Activated CD8-positive, alpha-beta T cell treated with anti-CD3 and anti-CD28 coated beads for 36 hours (primary cell): ENCODE data around the gene TMEM270. TPM values are rescaled to one million over a fixed set of nuclear protein-coding genes. Genes with fewer than 3 reads are reported as not detected.

Experiments used
- ATAC-seq: fragments of 200-7000 bp; cut with Tn5 transposase; one replicate; pipeline ENCODE4 v1.10.0; 2021; ENCODE audit warnings: mild to moderate bottlenecking, moderate library complexity
- CTCF ChIA-PET: fragments of 350-600 bp; sonication (Branson Sonifier 250); formaldehyde crosslinking; loops from one replicate; lab custom pipeline; 2021; ENCODE audit warnings: antibody characterized with exemption; lab: Charles Lee
- POLR2A ChIA-PET: fragments of 350-600 bp; sonication (Branson Sonifier 250); formaldehyde crosslinking; loops from one replicate; lab custom pipeline; 2021; ENCODE audit warnings: antibody characterized with exemption; lab: Charles Lee
- DNase-seq: peaks from one replicate; pipeline ENCODE4 v3.0.0-alpha.2; 2020
- H3K27ac Mint-ChIP-seq: one replicate; pipeline ENCODE4 v1.8.0; 2021; ENCODE audit warnings: mild to moderate bottlenecking, mixed read lengths
- H3K27me3 Mint-ChIP-seq: one replicate; pipeline ENCODE4 v1.8.0; 2021; ENCODE audit warnings: mixed read lengths
- H3K36me3 Mint-ChIP-seq: one replicate; pipeline ENCODE4 v1.8.0; 2021; ENCODE audit warnings: low read depth, mixed read lengths
- H3K4me1 Mint-ChIP-seq: one replicate; pipeline ENCODE4 v1.8.0; 2021; ENCODE audit warnings: low read depth, mixed read lengths
- H3K4me3 Mint-ChIP-seq: one replicate; pipeline ENCODE4 v1.8.0; 2021; ENCODE audit warnings: mild to moderate bottlenecking, moderate library complexity, mixed read lengths
- H3K9me3 Mint-ChIP-seq: one replicate; pipeline ENCODE4 v1.8.0; 2021; ENCODE audit warnings: mixed read lengths
- CTCF ChIP-seq: fragments of 200-600 bp; IDR thresholded peaks from one replicate; pipeline ENCODE4 v1.8.0; 2022; ENCODE audit warnings: antibody characterized with exemption, mild to moderate bottlenecking
- intact Hi-C: fragments of 100-400 bp; cut with micrococcal nuclease; formaldehyde crosslinking; loops from one replicate; pipeline ENCODE4 v1.10.0; 2022
- total RNA-seq, 2 experiments: library from RNA; stranded (reverse); gene quantifications; one replicate each; pipeline ENCODE4 v1.2.3, GENCODE V29; 2021

Gene TMEM270
- total RNA-seq, 2 experiments from 2014 or later, result not detected

DNA sequence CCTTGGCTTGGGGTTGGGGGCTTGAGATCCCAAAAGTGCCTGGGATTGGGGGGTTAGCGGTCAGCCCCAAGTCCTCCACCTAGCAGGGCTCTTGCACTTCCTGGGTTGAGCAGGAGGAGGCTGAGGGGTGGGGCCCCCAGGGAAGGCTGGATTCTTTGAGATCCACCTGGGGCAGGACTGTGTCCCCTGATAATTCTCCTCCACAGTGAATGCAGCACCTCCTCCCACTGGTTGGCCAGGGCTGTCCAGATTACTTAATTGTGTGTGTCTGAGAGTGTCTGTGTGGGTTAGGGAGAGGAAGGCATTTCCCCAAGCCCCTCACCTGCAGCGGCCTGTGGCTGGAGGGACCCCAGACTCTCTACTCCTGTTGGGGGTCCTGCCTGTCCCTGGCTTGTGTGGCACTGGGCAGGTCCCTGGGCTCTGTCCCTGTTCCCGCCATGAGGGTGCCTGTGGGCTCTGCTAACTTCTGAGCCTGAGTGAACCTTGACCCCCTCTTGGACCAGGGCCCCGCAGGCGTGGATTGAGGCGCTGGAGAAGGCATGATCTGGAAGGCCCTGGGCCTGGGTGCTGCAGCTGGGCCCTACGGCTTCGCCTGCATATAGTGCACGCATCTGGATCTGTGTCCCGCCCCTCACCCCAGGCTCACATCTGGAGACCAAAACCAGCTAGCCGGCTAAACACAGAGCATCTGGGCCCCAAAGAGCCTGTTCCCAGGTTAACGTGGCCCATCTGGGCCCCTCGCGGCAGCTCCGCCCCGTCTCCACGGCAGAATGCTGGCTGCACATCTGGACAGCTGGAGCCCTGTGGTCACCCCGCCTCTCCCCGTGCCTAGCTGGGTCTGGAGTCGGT, 10.4 kb downstream of the TMEM270 start:
- no peak for TF ChIP-seq CTCF
- no peak for ATAC-seq
- CTCF ChIA-PET, result no interaction called here
- POLR2A ChIA-PET, result no interaction called here
- H3K4me1 Mint-ChIP-seq, result no peaks in the 10 kb centered on the region
- no peaks in the 10 kb centered on the region for H3K9me3 Mint-ChIP-seq
- H3K4me3 Mint-ChIP-seq, result no peak overlapping the region
- H3K27ac Mint-ChIP-seq, result no peak overlapping the region
- H3K27me3 Mint-ChIP-seq, result no peaks in the 10 kb centered on the region
- no peaks in the 10 kb centered on the region for H3K36me3 Mint-ChIP-seq
- no peak for DNase-seq
- intact Hi-C loops, result no loop called here

GRCh38 chr7:73872056-73872908, 11.3 kb downstream of the TMEM270 start:
- no peak for TF ChIP-seq CTCF
- no peaks in the 10 kb centered on the region for H3K4me1 Mint-ChIP-seq
- H3K27me3 Mint-ChIP-seq, result no peaks in the 10 kb centered on the region
- H3K4me3 Mint-ChIP-seq, result no peak overlapping the region
- ChIA-PET POLR2A (no interaction called here), CTCF (no interaction called here)
- no peak for DNase-seq
- no peak for ATAC-seq
- H3K36me3 Mint-ChIP-seq, result no peaks in the 10 kb centered on the region
- H3K27ac Mint-ChIP-seq, result no peak overlapping the region
- intact Hi-C loops, result no loop called here
- H3K9me3 Mint-ChIP-seq, result no peaks in the 10 kb centered on the region

- Mint-ChIP-seq H3K4me1 (no peaks in the 10 kb centered on the region), H3K9me3 (no peaks in the 10 kb centered on the region), H3K27ac (no peak overlapping the region), H3K4me3 (no peak overlapping the region), H3K27me3 (peaks cover 1% of the 10 kb centered on the region), H3K36me3 (no peaks in the 10 kb centered on the region)
- no peak for TF ChIP-seq CTCF
- POLR2A ChIA-PET, result no interaction called here
- intact Hi-C loops, result no loop called here
- CTCF ChIA-PET, result no interaction called here
- no peak for DNase-seq
- ATAC-seq, result no peak
These were observed 15.4 kb downstream of the TMEM270 start for GRCh38 chr7:73876361-73876760.

DNA sequence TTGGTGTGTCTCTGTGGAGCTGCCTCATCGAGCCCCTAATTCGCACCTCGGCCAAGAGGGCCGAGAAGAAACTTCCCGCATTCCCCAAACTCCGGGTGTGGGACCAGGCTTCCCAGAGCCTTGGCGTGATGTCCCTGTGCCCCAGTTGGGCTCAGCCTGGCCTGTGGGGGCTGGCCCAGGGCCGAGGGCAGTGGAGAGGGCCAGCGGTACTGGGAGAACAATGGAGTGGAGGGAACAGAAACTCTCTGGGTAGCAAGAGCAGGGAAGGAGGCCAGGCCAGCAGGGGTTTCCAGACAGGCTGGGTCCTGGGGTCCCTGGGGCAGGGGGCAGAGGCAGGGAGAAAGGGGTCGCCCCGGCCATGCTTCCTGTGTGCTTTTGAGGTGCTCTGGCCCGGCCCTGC, 16.0 kb downstream of the TMEM270 start:
- POLR2A ChIA-PET, result no interaction called here
- Mint-ChIP-seq H3K36me3 (no peaks in the 10 kb centered on the region), H3K27me3 (peaks cover 1% of the 10 kb centered on the region), H3K4me1 (no peaks in the 10 kb centered on the region), H3K9me3 (no peaks in the 10 kb centered on the region), H3K27ac (no peak overlapping the region), H3K4me3 (no peak overlapping the region)
- no peak for TF ChIP-seq CTCF
- ATAC-seq, result no peak
- intact Hi-C loops, result no loop called here
- no peak for DNase-seq
- CTCF ChIA-PET, result no interaction called here
